HPDE6-E6E7 (cell line): ENCODE data around the gene WEE2.
"Not testable (repeated sequence)": the region's sequence is repeated elsewhere in the genome, so short reads cannot be mapped to it uniquely, and the experiment has no call there.

ENCODE experiments used
- DNase-seq: peaks from one replicate; pipeline ENCODE4 v3.0.0; 2011; ENCODE audit warnings: missing footprints; ENCODE audit errors: extremely low spot score

The WEE2 gene

DNA sequence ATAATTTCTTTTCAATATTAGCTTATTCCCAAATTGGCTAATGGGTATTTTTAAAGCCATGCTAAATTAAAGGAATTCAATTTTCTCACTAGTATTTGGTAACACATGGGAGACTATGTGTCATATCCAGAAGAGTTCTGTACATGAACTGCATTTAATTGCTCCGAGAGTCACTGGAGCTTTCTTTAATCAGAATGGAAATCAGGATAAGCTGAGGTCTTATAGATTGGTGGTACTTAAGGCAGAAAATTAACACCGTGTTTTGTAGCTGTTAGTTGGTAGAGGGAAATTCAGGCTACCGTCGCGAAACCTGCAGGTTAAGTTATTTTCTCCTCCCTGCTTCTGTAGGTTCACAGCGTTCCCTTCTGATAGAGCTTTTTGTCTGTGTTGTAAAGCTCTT is at the start of gene WEE2:
Gene WEE2 (plus strand): TSS at position 3 of the 400 bp plus-strand sequence. CDS start 406 bp downstream, outside the sequence.
- no peak for DNase-seq

DNA sequence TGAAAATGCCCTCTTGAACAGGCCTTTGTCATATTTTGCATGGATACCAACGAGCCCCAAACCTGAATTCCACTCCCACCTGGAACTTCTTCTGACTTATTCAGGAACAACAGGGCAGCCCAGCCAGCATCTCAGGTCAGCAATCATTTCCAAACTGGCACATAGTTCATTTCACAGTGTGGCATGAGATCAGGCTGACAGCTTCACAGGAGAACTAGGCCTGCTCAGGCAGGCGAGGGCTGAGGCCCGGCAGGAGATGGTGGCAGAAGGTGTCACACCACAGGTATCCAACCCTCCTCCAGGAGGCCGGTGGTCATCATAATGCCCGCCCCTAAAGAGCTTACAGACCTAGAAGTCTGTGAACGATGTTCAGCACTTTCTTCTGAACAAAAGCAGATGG is 48.7 kb upstream of the WEE2 start:
- DNase-seq: no peak

DNA sequence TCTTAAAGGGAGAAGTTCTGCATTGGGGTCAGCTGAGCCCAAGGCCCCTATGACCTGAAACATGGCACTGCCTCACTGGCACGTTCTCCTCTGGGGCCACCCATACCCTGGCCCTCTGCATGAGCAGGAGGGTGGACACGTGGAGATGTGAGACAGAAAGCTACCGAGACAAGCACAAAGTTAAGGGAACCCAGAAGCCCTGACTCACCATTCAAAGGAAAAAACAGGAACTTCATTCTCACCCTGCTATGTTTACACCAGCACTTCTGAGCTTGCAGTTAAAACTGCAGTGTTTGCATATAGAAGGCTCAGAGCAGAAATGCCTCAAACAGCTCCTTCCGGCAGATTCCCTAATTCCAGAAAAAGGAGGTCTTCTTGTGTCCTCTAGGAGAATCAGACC is 47.9 kb upstream of the WEE2 start:
- DNase-seq: no peak

DNA sequence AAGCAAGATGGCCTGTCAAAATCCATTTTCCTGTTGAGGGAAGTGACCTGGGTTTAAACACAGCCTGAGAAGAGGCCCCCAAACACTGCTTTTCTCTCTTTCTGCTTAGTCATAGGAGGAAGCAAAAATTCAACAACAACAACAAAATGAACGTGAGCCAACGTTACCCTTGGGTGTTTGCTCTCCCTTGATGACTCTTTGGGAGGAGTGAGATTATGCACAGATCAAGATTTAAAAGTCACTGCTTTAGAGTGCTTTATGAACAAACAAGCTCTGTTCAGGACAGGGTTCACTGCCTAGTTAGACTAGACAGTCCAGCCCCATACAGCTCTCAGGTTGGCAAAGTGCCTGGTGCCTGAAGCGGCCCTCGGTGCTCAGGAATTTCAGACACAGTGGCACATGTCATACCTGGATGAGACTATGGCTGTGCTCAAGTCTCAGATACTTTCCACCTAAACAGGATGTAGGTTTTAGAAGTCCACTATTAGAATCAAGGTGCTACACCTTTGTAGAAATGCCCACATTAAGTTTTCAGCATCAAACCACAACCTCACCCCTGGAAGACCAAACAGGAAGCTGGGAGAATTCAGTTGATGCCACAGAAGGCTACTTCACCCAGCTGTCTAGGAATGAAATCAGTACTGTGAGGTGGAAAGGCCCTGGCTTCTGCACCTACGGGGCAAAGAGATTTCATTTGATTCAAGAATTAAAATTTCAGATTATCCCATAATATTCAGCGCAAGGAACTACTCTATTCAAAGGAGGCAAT is 44.9 kb upstream of the WEE2 start:
- peak; percentile 23 for DNase-seq

DNA sequence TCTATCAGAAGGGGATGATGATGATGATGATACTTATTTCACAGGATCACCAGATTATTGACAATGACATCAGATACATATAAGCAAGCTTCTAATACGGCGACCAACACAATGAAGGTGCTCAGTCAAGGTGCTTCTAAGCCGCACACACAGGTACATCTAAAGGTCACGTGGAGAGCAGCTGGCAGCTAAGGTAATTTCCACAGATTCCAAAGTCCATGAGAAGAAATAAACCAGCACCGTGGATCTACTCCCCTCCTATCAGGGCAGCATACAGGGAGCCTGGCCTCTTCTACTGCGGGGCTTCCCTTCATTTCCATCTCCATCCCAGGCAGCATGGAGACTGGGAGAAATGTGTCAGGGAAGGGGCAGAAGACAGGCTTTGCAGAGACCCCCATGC is 43.7 kb upstream of the WEE2 start:
- DNase-seq: no peak

DNA sequence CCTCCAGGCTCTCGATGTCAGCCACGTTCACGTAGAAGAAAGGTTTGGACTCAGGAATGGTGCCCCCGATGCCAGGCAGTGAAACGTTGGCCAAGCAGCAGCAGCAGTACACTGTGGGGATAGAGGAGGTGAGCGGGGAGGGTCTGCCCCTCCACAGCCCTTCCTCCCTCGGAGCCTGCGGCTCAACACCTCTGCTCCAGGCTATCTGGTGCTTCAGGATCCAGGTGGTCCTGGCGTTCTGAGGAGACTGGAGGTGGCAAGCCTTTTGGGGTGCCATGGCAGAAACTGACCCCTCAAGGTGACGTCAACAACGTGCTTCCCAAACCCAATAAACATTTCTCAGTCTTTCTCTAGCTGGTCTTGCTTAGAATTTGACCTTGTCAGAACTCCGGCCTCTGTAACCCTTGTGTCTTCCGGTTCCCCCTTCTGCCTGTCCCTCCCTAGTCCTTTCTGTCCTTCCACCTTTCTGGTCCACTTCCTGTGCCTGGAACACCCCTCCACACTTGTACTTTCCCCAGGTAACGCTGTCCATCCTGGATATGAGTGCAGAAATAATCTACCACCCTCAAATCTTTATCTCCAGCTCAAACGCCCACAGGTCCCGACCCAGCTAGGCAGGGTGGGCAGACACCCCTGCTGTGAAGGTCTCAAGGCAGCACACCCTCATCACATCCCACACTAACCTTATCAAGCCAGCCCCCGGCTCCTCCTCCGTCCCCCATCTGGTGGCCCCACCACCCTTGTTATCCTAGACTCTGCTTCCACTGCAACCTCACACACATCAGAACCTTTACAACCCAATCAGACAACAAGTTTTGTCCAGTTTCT is 42.7 kb upstream of the WEE2 start:
- no peak for DNase-seq

DNA sequence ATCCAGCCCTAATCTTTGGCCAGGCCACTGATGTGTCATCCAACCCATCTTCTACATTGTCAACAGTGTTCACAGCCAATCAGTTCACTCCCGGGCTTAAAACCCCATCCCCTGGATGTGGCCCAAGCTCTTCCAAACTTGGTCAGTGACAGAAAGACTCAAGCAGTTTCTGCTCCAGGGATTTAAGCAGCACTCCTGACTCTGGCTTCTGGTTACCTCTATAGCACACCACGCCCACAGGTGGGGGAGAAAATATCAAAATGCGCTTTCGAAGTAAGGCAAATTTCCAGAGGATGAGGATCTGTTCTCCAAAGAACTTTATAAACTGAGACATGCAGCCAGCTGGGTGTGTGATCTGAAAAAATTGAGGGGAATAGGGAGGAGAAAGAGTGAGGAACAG is 42.1 kb upstream of the WEE2 start:
- no peak for DNase-seq

DNA sequence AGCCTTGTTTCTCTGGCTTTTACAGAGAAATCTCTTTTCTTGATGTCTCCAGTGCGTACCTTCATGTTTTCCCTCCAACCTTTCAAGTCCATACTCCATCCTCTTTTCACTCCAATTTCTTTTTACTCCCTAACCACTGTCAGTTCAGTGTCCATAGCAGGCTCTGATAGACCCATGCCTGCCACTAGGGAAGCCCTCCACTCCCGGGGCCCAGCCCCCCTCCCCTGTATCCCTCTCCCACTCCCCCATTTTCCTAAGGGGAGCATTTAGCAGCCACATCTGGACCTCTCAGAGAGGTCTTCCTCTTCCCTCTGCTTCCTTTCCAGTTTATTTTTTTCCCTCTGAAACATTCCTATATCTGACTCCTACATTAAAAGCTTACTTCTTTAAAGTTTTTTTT is 39.3 kb upstream of the WEE2 start:
- no peak for DNase-seq

DNA sequence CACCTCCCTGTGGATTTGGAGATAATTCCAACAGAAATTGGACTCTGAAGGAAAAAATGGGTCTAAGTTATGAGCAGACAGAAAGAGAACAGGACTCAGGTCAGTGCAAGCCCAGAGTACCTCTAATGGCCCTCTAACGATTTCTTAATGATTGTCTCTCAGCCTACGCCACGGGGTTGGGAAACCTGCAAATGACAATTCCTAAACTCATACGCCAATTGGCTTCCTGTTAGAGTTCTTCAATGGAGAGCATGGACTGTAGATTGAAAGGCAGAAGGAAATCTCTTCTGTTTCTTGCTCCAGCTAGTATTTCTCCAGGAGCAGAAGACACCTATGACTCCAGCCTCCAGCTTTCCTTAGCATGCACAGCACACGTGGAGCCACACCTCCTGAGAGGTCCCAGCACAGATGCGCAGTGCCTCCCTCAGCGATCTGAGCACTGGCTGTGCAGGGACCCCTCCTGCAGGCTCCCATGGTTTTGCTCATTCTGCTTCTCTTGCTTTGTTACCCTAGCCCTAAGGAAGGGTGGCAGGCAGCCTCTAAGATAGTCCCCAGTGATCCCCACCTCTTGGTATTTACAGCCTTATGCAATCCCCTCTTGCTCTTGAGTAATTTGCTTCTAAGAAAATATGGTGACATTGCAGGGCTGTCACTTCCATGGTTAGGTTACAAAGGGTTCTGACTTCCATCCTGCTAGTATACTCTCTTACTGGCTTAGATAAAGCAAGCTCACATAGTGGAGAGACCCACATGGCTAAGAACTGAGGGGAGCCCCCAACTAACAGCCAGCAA is 36.3 kb upstream of the WEE2 start:
- no peak for DNase-seq

DNA sequence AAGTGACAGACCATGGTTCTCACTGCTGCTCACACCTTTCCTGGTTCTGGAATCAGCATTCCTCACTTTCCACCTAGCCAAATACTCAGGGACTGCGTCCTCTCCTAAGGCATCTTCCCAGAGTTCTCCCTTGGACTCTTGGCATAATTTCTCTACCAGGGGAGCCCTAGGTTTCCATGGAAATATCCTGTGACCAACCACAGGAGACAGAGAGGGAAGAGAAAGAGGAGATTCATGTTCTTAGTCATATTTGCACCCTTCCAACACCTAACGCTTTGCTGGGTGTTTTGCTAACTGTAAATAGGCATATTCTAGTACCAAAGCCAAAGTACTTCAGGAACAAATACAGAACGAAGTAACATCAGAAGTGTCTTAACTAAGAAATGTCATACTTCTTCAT is 34.8 kb upstream of the WEE2 start:
- DNase-seq: no peak

DNA sequence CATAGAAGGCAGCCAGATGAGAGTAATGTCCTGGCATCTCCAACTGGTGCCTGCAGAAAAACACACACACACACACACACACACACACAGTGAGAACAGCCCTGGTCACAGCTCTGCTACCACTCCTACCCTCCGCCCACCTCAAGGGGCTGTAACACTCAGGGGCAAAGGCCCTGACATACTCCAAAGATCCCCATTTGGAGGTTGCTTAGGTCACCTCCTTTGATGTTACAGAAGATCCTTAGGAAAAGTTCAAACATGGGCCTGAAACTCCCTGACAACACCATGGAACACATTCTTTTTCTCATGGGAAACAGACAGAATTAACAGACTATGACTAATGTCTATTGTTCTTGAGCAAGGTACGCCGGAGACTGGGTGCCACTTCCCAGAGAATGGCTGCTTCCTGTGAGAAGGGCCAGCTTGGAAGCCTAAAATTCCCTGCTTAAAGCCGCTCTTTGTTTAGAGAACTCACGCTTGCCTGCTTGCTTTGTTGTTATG is 33.9 kb upstream of the WEE2 start:
- peak; percentile 76 for DNase-seq

DNA sequence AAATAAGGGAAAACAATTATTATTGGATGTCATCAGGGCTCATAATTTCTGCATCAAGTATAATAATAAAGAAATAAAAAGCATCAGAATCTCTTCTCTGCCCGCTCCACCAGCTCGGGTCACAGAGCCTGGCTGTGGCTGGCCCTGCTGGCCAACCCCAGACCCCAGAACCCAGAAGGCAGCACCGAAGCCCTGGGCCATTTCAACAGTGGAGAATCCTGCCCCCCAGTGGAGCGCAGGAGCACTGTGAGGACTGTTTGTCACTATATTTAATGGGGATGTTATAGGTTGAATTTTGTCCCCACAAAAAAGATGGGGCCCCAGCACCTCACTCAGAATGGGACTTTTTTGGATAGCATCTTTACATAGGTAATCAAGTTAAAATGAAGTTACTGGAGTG is 33.5 kb upstream of the WEE2 start:
- DNase-seq: no peak

DNA sequence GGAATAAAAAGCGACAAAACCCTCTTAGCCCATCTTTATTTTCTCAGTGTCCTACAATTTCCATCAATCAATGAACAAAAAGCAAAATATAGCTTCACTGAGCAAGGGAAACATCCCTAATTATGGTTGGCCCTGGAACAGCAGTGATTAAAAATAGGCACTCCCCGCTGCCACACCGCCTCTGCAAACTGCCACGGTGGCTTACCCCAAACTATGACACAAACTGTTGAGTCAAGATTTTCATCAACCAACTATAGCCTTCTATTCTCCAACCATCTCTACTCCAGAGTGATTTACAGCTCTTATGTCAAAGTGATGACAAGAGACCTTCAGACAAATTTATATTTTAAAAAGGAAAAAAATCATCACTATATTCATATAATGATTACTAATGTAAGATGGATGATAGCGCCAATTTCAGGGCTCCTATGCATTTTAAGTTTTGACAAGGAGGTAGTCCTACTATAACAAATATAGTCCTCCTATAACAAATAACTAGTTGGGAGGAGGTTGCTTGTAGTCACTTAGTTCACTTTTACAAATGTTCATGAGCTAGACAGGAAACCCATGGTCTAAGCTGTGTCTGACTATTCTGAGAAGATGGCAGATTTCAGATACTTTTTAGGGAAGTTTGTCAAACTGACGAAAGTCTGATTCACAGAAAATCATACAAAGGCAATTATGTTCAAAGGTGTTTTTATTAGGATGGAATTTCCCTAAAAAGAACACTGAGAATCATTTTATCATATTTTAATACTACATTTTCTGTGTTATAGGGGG is 32.5 kb upstream of the WEE2 start:
- DNase-seq: no peak

DNA sequence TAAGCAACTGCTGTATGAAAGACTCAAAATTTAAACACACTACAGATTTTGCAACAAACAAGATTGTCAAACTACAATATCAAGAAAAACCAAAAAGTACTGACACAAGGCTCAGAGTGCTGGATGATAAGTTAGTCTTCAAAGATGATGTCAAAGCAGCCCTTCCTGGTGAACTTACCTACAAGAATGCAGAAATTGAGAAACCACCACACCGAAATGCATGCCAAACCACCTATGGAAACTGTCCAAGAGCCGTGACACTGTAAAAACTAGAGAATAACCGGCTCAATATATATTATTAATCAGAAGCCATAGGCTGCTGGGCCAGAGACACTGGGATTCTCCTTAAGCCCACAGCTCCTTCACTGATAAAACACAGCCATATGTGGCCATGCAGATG is 31.5 kb upstream of the WEE2 start:
- no peak for DNase-seq

DNA sequence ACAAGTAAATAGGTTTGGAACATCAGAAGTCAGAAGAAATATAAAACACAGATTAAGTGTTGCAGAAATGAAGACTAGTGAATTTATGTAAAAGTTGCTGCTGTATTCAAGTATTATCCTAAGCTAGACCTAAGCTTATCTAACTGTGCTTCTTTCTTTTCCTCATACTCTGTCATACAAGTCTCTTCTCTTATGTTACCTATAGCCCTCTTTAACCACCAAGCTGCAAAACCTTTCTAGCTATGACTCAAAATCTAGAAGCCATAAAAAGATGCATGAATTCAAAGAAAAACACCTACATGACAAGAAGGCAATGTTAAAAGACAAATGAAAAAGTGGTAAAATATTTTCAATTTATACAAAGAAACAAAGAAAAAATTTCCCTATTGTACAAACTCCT is 29.1 kb upstream of the WEE2 start:
- DNase-seq: no peak

DNA sequence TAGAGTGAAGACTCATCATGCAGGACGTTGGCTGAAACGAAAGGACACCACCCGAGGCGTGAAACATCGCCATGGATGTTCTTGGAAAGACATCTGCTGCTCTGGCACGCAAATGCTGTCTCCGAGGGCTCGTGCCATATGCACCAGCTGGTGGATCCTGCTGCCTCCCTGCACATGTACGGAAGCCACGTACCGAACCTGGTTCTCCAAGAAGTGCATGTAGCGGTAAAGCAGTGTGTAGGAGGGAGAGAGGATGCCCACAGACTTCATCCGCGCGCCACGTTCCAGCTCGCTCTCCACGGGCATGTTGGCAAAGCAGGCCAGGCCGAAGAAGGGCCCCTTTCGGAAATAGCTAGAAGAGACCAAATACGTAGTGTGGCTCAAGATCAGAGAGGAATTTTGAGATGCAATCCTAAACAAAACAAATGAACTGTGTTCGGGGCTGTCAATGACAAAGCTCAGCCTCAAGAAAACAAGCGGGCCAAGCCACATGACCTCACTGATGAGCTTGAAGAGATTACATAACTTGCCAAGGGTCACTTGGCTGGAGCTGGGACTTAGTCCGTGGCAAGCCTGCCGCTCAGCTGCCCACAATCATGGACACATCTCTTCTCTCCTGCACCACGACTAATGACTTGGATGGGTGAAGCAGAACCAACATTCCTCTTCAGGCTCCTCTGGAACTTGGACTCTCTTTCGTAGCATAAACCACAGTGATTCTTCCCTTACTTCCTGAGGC is 22.7 kb upstream of the WEE2 start:
- DNase-seq: no peak

DNA sequence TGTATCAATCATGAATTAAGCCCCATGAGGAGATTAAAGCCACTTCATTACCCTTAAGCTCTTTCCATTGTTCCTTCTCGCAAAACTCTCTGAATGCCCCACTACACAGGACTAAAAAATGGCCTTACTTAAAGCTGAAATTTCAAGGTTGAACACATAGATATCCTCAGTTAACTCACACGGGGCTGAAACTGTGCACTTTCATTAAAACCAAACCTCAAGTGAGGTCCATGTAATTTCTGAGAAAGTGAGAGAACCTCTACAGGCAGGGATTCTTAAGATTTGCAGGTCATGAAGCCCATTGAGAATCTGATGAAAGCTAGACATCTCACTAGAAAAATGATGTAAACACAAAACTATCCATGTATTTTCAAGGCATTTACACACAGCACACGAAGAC is 22.1 kb upstream of the WEE2 start:
- no peak for DNase-seq

DNA sequence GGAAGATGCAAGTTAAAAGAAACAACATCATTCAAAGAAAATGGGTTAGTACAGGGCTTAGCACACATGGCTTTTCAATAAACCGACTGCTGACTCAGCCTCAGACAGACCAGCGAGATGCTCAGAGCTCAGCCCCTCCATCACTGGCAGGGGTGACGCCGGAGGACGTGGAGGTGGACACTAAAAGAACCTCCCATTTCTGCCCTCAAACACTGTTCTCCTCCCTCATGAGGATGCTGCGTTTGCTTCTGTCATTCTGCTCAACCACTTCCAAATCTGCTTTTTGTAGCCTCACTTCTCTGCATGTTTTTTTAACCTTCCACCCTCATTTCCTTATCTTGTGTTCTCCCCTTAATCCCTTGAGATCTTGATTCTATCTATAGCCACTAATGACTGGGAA is 21.5 kb upstream of the WEE2 start:
- no peak for DNase-seq

DNA sequence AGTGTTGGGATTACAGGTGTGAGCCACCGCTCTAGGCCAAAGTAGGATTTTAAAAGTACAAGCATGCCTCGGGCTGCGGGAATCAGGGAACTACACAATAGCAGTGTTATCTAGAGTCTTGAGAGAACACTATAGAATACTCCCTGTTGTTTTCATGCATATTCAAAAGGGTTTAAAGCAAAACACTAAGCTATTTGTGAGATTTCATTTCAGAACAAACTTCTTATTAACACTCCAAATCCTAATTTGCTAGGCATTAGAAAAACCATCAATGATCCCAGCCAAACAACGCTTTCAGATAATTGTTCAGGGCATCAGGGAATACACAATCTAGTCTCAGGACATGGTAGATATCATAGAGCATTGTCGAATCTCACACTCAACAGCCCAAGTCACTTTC is 20.1 kb upstream of the WEE2 start:
- DNase-seq: no peak

DNA sequence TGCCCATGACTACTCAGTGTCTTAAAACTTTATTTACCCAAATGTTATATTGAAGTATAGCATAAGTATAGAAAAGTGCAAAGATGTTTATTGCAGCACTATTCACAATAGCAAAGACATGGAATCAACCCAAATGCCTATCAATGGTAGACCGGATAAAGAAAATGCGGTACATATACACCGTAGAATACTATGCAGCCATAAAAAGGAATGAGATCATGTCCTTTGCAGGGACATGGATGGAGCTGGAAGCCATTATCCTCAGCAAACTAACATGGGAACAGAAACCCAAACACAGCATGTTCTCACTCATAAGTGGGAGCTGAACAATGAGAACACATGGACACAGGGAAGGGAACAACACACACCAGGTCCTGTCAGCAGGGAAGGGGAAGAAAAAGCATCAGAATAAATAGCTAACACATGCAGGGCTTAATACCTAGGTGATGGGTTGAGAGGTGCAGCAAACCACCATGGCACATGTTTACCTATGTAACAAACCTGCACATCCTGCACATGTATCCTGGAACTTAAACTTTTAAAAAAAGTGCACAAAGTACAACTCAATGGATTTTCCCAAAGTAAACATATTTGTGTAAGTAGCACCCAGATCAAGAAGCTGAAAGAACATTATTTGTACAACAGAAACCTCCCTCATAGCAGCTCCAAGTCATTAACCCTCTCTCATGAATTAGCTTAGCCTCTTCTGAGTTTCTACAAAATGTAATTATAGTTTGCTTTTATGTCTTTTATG is 18.9 kb upstream of the WEE2 start:
- not testable (repeated sequence) for DNase-seq
